DND-41 (cell line): ENCODE data around the gene TTC5.

Experiments used
- EZH2 ChIP-seq: IDR thresholded peaks from 3 replicates; pipeline ENCODE4 v1.6.1; 2012; ENCODE audit warnings: borderline replicate concordance, low read depth, mild to moderate bottlenecking, moderate library complexity, low read length, inconsistent platforms; ENCODE audit not compliant: severe bottlenecking
- TF ChIP-seq, protein P1 (sequence below): IDR thresholded peaks from 2 replicates; pipeline ENCODE4 v1.5.1; 2012; ENCODE audit warnings: borderline replicate concordance, low read length, moderate library complexity, mild to moderate bottlenecking; ENCODE audit not compliant: poor library complexity, severe bottlenecking; ENCODE audit errors: extremely low read depth

DNA sequence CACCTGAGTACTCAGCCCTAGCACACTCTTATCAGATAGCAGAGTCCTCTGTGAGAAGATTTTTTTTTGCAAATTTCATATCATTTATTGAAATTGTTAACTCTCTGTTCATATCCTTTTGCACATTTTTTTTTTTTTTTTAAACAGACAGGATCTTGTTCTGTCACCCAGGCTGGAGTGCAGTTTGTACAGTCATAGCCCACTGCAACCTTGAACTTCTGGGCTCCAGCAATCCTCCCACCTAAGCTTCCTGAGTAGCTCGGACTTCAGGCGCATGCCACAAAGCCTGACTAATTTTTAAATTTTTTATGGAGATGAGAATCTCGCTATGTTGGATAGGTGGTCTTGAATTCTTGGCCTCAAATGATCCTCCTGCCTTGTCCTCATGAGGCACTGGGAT, 42.0 kb upstream of the TTC5 start:
- TF ChIP-seq, protein P1, sequence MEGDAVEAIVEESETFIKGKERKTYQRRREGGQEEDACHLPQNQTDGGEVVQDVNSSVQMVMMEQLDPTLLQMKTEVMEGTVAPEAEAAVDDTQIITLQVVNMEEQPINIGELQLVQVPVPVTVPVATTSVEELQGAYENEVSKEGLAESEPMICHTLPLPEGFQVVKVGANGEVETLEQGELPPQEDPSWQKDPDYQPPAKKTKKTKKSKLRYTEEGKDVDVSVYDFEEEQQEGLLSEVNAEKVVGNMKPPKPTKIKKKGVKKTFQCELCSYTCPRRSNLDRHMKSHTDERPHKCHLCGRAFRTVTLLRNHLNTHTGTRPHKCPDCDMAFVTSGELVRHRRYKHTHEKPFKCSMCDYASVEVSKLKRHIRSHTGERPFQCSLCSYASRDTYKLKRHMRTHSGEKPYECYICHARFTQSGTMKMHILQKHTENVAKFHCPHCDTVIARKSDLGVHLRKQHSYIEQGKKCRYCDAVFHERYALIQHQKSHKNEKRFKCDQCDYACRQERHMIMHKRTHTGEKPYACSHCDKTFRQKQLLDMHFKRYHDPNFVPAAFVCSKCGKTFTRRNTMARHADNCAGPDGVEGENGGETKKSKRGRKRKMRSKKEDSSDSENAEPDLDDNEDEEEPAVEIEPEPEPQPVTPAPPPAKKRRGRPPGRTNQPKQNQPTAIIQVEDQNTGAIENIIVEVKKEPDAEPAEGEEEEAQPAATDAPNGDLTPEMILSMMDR = no peak
- TF ChIP-seq EZH2 = no peak
